ENCODE results near the gene CALHM1. TPM values are rescaled to one million over a fixed set of nuclear protein-coding genes. Genes with fewer than 3 reads are reported as not detected.
"Not testable (repeated sequence)": the region's sequence is repeated elsewhere in the genome, so short reads cannot be mapped to it uniquely, and the experiment has no call there.

Gene CALHM1
- polyA plus RNA-seq, 1 donor from 2014 or later = 1.4 TPM

- peaks cover 4% of the 10 kb centered on the region for H3K36me3 Mint-ChIP-seq
- H3K4me3 Mint-ChIP-seq = peak overlapping the region; percentile 73 to 89 (median 78)
- H3K27me3 Mint-ChIP-seq = peaks cover 33% of the 10 kb centered on the region
- H3K9me3 Mint-ChIP-seq = no peaks in the 10 kb centered on the region
- no peak overlapping the region for H3K27ac Mint-ChIP-seq
- peaks cover 17 to 21% (median 19%) of the 10 kb centered on the region in 3 donors for H3K4me1 Mint-ChIP-seq
Observed at GRCh38 chr10:103493916-103494877, 35.5 kb upstream of the CALHM1 start.

DNA sequence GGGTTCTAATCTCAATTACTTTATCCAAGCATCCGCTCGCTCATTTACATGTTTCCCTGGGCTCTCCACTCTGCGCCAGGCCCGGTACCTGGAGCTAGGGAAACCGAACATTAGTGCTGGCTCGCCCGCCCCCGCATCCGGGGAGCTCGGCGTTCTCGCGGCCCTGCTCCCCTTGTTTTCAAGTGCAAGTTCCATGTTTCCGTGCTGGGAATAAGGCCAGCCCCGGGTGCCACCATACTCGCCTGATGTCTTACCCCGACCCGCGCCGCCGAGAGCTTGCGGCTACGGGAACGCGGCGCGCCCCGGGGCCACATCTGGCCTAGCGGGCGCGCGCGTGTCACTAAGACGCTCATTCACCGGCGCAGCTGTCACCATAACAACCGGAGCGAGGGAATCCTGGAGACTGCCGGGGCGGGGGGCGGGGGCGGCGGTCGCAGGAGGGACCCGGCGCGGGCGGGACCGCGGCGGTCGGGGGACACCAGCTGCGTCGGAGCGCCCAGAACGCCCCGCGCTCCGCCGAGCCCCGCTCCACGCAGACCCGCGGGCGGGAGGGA, 34.7 kb upstream of the CALHM1 start, which contains the start of gene NEURL1:
TSS of gene NEURL1 (plus strand) at position 344 of the 554 bp plus-strand sequence. CDS start 683 bp downstream, outside the sequence.
- no peaks in the 10 kb centered on the region for H3K9me3 Mint-ChIP-seq
- peak within 1 kb of the TSS; percentile 26 to 50 (median 47) for H3K27ac Mint-ChIP-seq
- peaks cover 4% of the 10 kb centered on the region for H3K36me3 Mint-ChIP-seq
- peak within 1 kb of the TSS; percentile 81 to 94 (median 88) for H3K4me3 Mint-ChIP-seq
- H3K27me3 Mint-ChIP-seq = peaks cover 31% of the 10 kb centered on the region
- H3K4me1 Mint-ChIP-seq = peaks cover 17 to 21% (median 19%) of the 10 kb centered on the region in 3 donors

GRCh38 chr10:103492655-103493261, 34.1 kb upstream of the CALHM1 start:
- peak overlapping the region; percentile 81 to 94 (median 88) for H3K4me3 Mint-ChIP-seq
- H3K9me3 Mint-ChIP-seq = no peaks in the 10 kb centered on the region
- peaks cover 30% of the 10 kb centered on the region for H3K27me3 Mint-ChIP-seq
- H3K27ac Mint-ChIP-seq = peak overlapping the region in 2 of 3 donors; percentile 47 to 50
- peaks cover 4% of the 10 kb centered on the region for H3K36me3 Mint-ChIP-seq
- peaks cover 17 to 21% (median 19%) of the 10 kb centered on the region in 3 donors for H3K4me1 Mint-ChIP-seq

- peak overlapping the region in 1 of 3 donors; percentile 67 for H3K27ac Mint-ChIP-seq
Observed at GRCh38 chr10:103491729-103492364, 33.1 kb upstream of the CALHM1 start.

DNA sequence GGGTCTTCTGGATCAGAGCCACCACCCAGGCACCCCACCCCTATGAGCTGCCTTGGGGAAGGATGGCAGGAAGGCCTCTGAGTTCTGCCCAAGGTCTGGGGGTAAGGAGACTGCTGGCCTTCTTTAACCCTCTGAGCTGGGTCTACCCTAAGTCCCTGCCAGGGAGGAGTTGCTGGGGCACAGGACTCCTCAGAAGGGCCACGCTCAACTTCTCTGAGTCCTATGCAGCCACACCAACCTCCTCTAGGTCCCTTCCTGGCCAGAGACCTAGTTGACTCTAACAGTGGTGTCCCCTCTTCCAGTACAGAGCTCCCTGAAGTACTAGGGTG, 32.2 kb upstream of the CALHM1 start:
- peaks cover 17 to 21% (median 19%) of the 10 kb centered on the region in 3 donors for H3K4me1 Mint-ChIP-seq
- no peaks in the 10 kb centered on the region for H3K9me3 Mint-ChIP-seq
- H3K36me3 Mint-ChIP-seq = no peaks in the 10 kb centered on the region
- H3K27me3 Mint-ChIP-seq = peaks cover 23% of the 10 kb centered on the region
- peak overlapping the region in 1 of 3 donors; percentile 67 for H3K27ac Mint-ChIP-seq
- H3K4me3 Mint-ChIP-seq = peak overlapping the region in 2 of 4 donors; percentile 49 to 55

More at GRCh38 chr10:103491729-103492364, 33.1 kb upstream of the CALHM1 start:
- Mint-ChIP-seq H3K4me1 (peaks cover 17 to 21% (median 19%) of the 10 kb centered on the region in 3 donors), H3K9me3 (no peaks in the 10 kb centered on the region), H3K36me3 (no peaks in the 10 kb centered on the region), H3K27me3 (peaks cover 24% of the 10 kb centered on the region), H3K4me3 (peak overlapping the region in 2 of 4 donors; percentile 15 to 84)

GRCh38 chr10:103487410-103487708, 28.7 kb upstream of the CALHM1 start:
- no peaks in the 10 kb centered on the region for H3K36me3 Mint-ChIP-seq
- no peaks in the 10 kb centered on the region for H3K27me3 Mint-ChIP-seq
- H3K27ac Mint-ChIP-seq = no peak overlapping the region
- no peak overlapping the region for H3K4me3 Mint-ChIP-seq
- peaks cover 14 to 15% (median 14%) of the 10 kb centered on the region in 3 donors for H3K4me1 Mint-ChIP-seq
- H3K9me3 Mint-ChIP-seq = no peaks in the 10 kb centered on the region

DNA sequence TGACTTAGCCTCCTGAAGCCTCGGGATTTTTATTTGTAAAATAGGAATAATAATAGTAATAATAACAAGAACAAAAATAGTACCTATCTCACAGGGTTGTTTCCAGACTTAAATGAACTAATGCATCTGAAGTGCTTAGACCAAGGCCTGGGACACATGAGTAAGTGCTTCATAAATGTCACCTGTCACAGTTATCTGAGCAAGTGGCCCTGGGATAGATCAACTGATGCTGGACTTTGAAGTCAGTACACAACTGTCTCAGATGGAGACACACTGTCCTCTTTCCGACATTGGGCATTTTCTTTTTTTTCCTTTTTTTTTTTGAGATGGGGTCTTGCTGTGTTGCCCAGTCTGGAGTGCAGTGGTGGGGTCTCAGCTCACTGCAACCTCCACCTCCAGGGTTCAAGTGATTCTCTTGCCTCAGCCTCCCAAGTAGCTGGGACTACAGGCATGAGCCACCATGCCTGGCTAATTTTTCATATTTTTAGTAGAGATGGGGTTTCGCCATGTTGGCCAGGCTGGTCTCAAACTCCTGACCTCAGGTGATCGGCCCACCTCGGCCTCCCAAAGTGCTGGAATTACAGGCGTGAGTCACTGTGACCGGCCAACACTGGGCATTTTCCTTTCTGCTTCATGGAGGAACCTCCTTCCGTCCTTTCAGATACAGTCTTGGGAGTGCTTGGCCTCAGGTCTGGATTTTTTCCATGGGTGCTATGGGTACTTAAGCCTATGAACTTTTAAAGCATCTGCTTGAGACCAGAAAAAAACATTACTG, 28.1 kb upstream of the CALHM1 start:
- H3K9me3 Mint-ChIP-seq, H3K36me3 Mint-ChIP-seq, H3K27me3 Mint-ChIP-seq, H3K4me3 Mint-ChIP-seq: not testable (repeated sequence)
- H3K27ac Mint-ChIP-seq = peak overlapping the region in 1 of 3 donors; percentile 41
- H3K4me1 Mint-ChIP-seq = peaks cover 14 to 17% (median 17%) of the 10 kb centered on the region in 3 donors

- Mint-ChIP-seq H3K9me3 (no peaks in the 10 kb centered on the region), H3K27ac (peak overlapping the region in 1 of 3 donors; percentile 19), H3K27me3 (no peaks in the 10 kb centered on the region), H3K4me1 (peaks cover 11 to 12% (median 11%) of the 10 kb centered on the region in 3 donors), H3K4me3 (no peak overlapping the region), H3K36me3 (peaks cover 2% of the 10 kb centered on the region)
Observed at GRCh38 chr10:103481974-103482531, 23.4 kb upstream of the CALHM1 start.

- no peaks in the 10 kb centered on the region for H3K9me3 Mint-ChIP-seq
Observed at GRCh38 chr10:103480521-103480920, 21.8 kb upstream of the CALHM1 start.

GRCh38 chr10:103479135-103479534, 20.4 kb upstream of the CALHM1 start, which contains the start of gene CALHM3:
CALHM3 (minus strand) TSS chr10:103479240; CDS start chr10:103479032, 208 bp downstream.
- no peak within 1 kb of the TSS for H3K4me3 Mint-ChIP-seq
- peak within 1 kb of the TSS in 2 of 3 donors; percentile 61 to 81 for H3K27ac Mint-ChIP-seq
- no peaks in the 10 kb centered on the region for H3K9me3 Mint-ChIP-seq
- peaks cover 2% of the 10 kb centered on the region for H3K36me3 Mint-ChIP-seq
- H3K27me3 Mint-ChIP-seq = no peaks in the 10 kb centered on the region
- H3K4me1 Mint-ChIP-seq = peaks cover 11 to 16% (median 13%) of the 10 kb centered on the region in 3 donors

More at GRCh38 chr10:103480521-103480920, 21.8 kb upstream of the CALHM1 start:
- Mint-ChIP-seq H3K4me3 (no peak overlapping the region), H3K27ac (no peak overlapping the region), H3K27me3 (no peaks in the 10 kb centered on the region), H3K36me3 (peaks cover 2% of the 10 kb centered on the region), H3K4me1 (peaks cover 11 to 15% (median 12%) of the 10 kb centered on the region in 3 donors)

- H3K27me3 Mint-ChIP-seq = no peaks in the 10 kb centered on the region
- no peaks in the 10 kb centered on the region for H3K9me3 Mint-ChIP-seq
- peaks cover 11 to 18% (median 16%) of the 10 kb centered on the region in 3 donors for H3K4me1 Mint-ChIP-seq
- H3K36me3 Mint-ChIP-seq = peaks cover 2% of the 10 kb centered on the region
- no peak overlapping the region for H3K4me3 Mint-ChIP-seq
- no peak overlapping the region for H3K27ac Mint-ChIP-seq
Observed at GRCh38 chr10:103478671-103479070, 20.0 kb upstream of the CALHM1 start.

GRCh38 chr10:103476046-103476768, 17.5 kb upstream of the CALHM1 start:
- no peaks in the 10 kb centered on the region for H3K9me3 Mint-ChIP-seq
- H3K4me1 Mint-ChIP-seq = peaks cover 15 to 26% (median 24%) of the 10 kb centered on the region in 3 donors
- H3K36me3 Mint-ChIP-seq = peaks cover 2% of the 10 kb centered on the region
- H3K4me3 Mint-ChIP-seq = no peak overlapping the region
- no peaks in the 10 kb centered on the region for H3K27me3 Mint-ChIP-seq
- H3K27ac Mint-ChIP-seq = peak overlapping the region in 2 of 3 donors; percentile 21 to 80

DNA sequence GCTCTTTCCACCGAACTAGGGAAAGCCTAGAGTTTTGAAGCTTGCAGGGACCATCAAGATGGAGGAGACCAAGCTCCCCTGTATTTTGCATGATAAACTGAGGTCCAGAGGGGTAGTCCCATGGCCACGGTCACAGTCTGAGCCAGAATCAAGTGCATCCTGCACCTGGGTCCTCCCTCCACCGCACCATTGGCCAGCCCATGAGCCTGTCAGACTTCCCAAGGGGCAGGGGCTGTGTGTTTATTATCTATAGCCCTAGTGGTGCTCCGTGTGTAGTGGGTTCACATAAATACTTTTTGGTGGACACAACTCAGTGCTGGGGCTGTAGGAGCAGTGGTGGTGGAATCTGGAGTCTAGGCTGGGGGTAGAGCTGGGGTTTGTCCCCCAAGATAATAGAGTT, 16.7 kb upstream of the CALHM1 start:
- peaks cover 23 to 34% (median 31%) of the 10 kb centered on the region in 3 donors for H3K4me1 Mint-ChIP-seq
- H3K27me3 Mint-ChIP-seq = no peaks in the 10 kb centered on the region
- peak overlapping the region in 1 of 3 donors; percentile 85 for H3K27ac Mint-ChIP-seq
- H3K36me3 Mint-ChIP-seq = peaks cover 2% of the 10 kb centered on the region
- no peak overlapping the region for H3K4me3 Mint-ChIP-seq
- H3K9me3 Mint-ChIP-seq = no peaks in the 10 kb centered on the region
